RWPE2 (cell line): ENCODE measurements around the gene AMIGO3.

Source experiments
- ATAC-seq: fragments of 200-7000 bp; cut with Tn5 transposase; 3 replicates; pipeline ENCODE4 v1.9.1; 2021; ENCODE audit warnings: low read depth
- DNase-seq: peaks from one replicate; pipeline ENCODE4 v3.0.0-alpha.2; 2020; ENCODE audit warnings: low spot score
- H3K27ac ChIP-seq: fragments of 450-650 bp; 2 replicates; pipeline ENCODE4 v1.5.1; 2017; ENCODE audit warnings: mild to moderate bottlenecking; ENCODE audit not compliant: poor library complexity, severe bottlenecking
- H3K27me3 ChIP-seq: fragments of 250-450 bp; sonication (Bioruptor Pico); 2 replicates; pipeline ENCODE4 v1.5.1; 2021; ENCODE audit warnings: mild to moderate bottlenecking, moderate library complexity; ENCODE audit not compliant: insufficient read depth, poor library complexity, severe bottlenecking
- H3K36me3 ChIP-seq: fragments of 250-450 bp; sonication (Bioruptor Pico); 2 replicates; pipeline ENCODE4 v1.5.1; 2020; ENCODE audit warnings: low read depth, mild to moderate bottlenecking, moderate library complexity
- H3K4me1 ChIP-seq: fragments of 250-450 bp; sonication (Bioruptor Pico); 2 replicates; pipeline ENCODE4 v1.5.1; 2021; ENCODE audit warnings: mild to moderate bottlenecking, moderate library complexity; ENCODE audit not compliant: insufficient read depth, poor library complexity, severe bottlenecking
- H3K4me3 ChIP-seq: fragments of 250-450 bp; sonication (Bioruptor Pico); 2 replicates; pipeline ENCODE4 v1.5.1; 2021; ENCODE audit warnings: mild to moderate bottlenecking, moderate library complexity; ENCODE audit not compliant: severe bottlenecking
- H3K9me3 ChIP-seq: fragments of 250-450 bp; sonication (Bioruptor Pico); 2 replicates; pipeline ENCODE4 v1.5.1; 2021; ENCODE audit warnings: mild to moderate bottlenecking, moderate library complexity; ENCODE audit not compliant: severe bottlenecking
- TF ChIP-seq, protein P1 (sequence below): fragments of 450-650 bp; IDR thresholded peaks from one replicate; pipeline ENCODE4 v1.5.1; 2017; ENCODE audit warnings: mild to moderate bottlenecking, moderate library complexity; ENCODE audit not compliant: poor library complexity, severe bottlenecking

Gene AMIGO3

DNA sequence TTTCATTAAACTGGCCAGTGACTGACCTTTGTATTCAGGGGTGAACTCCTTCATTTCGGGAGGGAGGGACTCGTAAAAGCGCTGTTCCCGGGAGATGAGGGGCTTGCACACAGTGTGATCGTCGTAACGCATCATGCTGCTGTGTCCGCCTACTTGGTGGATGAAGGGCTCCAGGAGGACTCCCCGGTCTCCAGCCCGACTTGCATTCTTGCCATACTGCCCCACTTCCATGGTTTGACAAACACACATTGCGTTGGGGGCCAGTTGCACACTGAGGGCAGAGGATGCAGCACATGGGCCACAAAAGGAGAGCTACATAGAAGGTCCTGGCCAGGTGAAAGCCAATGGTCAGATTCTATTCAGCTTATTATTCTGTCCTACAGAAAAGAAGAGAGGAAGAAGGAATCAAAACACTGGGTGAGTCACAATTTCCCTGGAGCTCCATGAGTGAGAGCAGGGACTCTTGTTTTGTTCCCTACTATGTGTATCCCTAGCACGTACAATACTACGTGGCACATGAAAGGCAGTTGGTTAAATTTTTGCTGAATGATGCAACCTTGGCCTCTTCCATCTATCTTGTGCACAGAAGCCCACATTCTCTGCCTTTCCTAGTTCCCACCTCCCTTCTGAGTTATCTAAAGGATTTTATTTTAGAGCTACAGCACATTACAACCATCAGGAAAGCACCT is 28.5 kb upstream of the AMIGO3 start:
- Histone ChIP-seq H3K4me1 (no peaks in the 10 kb centered on the region), H3K36me3 (peaks cover 25% of the 10 kb centered on the region), H3K27ac (no peak overlapping the region), H3K9me3 (no peaks in the 10 kb centered on the region), H3K27me3 (no peaks in the 10 kb centered on the region), H3K4me3 (no peak overlapping the region)
- ATAC-seq (peak; percentile 46; the same call in 2 of the 3 replicates), DNase-seq (no peak)
- TF ChIP-seq, protein P1, sequence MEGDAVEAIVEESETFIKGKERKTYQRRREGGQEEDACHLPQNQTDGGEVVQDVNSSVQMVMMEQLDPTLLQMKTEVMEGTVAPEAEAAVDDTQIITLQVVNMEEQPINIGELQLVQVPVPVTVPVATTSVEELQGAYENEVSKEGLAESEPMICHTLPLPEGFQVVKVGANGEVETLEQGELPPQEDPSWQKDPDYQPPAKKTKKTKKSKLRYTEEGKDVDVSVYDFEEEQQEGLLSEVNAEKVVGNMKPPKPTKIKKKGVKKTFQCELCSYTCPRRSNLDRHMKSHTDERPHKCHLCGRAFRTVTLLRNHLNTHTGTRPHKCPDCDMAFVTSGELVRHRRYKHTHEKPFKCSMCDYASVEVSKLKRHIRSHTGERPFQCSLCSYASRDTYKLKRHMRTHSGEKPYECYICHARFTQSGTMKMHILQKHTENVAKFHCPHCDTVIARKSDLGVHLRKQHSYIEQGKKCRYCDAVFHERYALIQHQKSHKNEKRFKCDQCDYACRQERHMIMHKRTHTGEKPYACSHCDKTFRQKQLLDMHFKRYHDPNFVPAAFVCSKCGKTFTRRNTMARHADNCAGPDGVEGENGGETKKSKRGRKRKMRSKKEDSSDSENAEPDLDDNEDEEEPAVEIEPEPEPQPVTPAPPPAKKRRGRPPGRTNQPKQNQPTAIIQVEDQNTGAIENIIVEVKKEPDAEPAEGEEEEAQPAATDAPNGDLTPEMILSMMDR, result no peak

DNA sequence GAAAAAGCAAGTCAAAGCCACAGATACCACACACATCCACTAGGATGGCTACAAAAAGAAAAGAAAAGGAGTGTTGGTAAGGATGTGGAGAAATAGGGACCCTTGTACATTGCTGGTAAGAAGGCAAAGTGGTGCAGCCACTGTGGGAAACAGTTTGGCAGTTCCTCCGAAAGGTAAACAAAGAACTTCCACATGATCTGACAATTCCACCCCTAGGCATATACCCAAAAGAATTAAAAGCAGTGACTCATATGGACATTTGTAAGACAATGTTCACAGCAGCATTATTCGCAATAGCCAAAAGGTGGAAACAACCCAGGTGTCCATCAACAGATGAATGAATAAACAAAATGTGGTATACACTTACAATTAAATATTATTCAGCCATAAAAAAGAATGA is 26.5 kb upstream of the AMIGO3 start:
- Histone ChIP-seq H3K4me1 (no peaks in the 10 kb centered on the region), H3K36me3 (peaks cover 27% of the 10 kb centered on the region), H3K27ac (no peak overlapping the region), H3K4me3 (no peak overlapping the region), H3K9me3 (no peaks in the 10 kb centered on the region), H3K27me3 (no peaks in the 10 kb centered on the region)
- peak; percentile 87 for ATAC-seq
- no peak for DNase-seq
- TF ChIP-seq, protein P1, result no peak

DNA sequence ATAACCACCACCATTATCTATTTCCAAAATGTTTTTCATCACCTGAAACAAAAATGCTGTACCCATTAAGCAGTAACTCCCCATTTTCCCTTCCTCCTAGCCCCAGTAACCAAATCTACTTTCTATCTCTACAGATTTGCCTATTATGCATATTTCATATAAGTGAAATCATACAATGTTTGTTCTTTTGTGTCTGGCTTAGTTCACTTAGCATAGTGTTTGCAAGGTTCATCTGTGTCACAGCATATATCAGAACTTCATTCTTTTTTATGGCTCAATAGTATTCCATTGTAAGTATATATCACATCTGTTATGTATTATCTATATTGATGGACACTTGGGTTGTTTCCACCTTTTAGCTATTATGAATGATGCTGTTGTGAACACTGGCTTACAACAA is 20.9 kb upstream of the AMIGO3 start:
- DNase-seq (no peak), ATAC-seq (no peak)
- Histone ChIP-seq H3K27ac (no peak overlapping the region), H3K4me1 (no peaks in the 10 kb centered on the region), H3K36me3 (peaks cover 33% of the 10 kb centered on the region), H3K4me3 (no peak overlapping the region), H3K9me3 (no peaks in the 10 kb centered on the region), H3K27me3 (no peaks in the 10 kb centered on the region)
- TF ChIP-seq, protein P1, result no peak

DNA sequence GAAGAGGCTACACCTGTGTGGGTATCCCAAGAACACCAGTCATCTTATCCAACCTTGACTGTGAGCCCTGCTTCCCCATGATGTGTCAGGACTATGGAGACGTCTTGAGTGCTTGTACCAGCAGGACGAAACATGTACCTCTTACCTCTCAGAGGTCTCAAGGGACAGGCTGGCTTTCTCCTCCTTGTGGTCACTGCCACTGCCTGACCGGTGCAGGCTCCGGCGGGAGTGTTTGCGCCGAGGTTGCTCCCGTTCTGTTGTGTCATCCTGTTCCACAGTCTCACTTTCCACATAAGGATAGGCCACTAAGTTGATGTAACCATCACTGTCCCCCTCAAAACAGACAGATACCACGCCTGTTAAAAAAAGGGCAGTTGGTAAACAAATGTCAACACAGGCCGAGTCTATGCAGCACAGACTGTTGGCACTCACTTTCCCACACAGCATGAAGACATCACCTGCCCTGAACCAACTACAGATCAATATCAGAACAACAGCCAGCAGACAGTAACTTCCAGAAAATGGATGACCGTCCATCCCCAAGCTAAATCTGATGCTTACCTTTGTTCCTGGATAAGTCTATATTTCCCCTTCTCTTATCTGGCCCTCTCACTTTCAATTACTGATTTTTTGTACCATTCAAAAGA is 18.7 kb upstream of the AMIGO3 start:
- Histone ChIP-seq H3K4me3 (no peak overlapping the region), H3K4me1 (no peaks in the 10 kb centered on the region), H3K27me3 (no peaks in the 10 kb centered on the region), H3K9me3 (no peaks in the 10 kb centered on the region), H3K27ac (no peak overlapping the region), H3K36me3 (peaks cover 46% of the 10 kb centered on the region)
- ATAC-seq, result no peak
- TF ChIP-seq, protein P1, result no peak
- no peak for DNase-seq

DNA sequence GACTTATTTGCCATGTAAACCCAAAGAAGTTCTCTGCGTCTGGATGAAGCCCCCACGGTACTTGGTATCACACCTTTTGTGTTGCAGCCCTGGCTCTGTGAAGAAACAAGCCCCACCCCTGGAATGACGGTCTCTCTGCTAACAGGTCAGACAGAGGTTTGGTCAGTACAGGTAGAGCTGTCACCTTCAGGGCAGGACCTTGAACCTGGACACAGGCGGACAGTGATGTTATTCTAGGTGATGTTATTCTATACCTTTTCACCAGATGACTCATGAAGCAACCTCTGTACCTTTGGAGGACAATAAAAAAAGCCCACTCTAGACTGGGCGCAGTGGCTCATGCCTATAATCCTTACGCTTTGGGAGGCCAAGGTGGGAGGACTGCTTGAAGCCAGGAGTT is 15.3 kb upstream of the AMIGO3 start:
- H3K4me1 ChIP-seq, result no peaks in the 10 kb centered on the region
- no peak overlapping the region for H3K4me3 ChIP-seq
- no peaks in the 10 kb centered on the region for H3K27me3 ChIP-seq
- no peaks in the 10 kb centered on the region for H3K9me3 ChIP-seq
- ATAC-seq (no peak), DNase-seq (no peak)
- H3K36me3 ChIP-seq, result peaks cover 68% of the 10 kb centered on the region
- no peak overlapping the region for H3K27ac ChIP-seq
- TF ChIP-seq, protein P1, result no peak
